GM15510 (cell line): ENCODE results near the gene LYL1.

Source experiments
- POLR2A ChIP-seq: IDR thresholded peaks from 3 replicates; pipeline ENCODE4 v1.6.1; 2011; ENCODE audit warnings: borderline replicate concordance; ENCODE audit not compliant: insufficient read length; ENCODE audit errors: extremely low read depth

Gene LYL1

DNA sequence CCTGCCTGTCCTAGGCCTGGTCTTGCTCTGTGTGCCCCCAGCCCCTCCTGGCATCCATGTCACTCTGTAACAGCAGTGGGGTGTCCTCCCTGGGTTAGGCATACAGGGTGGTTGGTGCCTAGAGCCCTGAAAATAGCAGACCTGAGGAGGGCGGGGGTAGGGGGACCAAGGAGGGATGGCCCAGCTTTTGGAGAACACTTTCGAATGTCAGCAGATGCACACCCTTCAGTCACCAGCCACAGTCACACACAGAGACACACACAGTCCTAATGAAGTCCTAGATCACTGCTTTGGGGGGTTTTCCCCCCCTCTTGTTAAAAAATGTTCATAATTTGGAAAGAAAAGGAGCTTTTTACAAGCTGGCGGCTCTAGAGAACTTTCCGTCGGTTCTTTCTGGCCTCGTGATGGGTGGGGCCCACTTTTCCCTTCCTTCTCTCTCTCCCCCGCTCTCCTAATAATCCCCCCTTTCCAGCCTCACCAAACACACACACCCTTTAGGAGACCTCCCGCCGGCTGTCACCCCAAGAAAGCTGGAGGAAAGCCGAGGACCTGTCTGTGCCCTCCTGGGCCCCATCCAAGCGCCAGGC lies 47.9 kb downstream of the LYL1 start:
- TF ChIP-seq POLR2A, result no peak

GRCh38 chr19:13053761-13054625 lies 48.7 kb downstream of the LYL1 start:
- no peak for TF ChIP-seq POLR2A

- TF ChIP-seq POLR2A, result no peak
Observed at GRCh38 chr19:13053238-13053637, 49.4 kb downstream of the LYL1 start.

- no peak for TF ChIP-seq POLR2A
Observed at GRCh38 chr19:13052447-13053175, 50.0 kb downstream of the LYL1 start.

GRCh38 chr19:13051557-13052165 lies 51.0 kb downstream of the LYL1 start:
- no peak for TF ChIP-seq POLR2A

DNA sequence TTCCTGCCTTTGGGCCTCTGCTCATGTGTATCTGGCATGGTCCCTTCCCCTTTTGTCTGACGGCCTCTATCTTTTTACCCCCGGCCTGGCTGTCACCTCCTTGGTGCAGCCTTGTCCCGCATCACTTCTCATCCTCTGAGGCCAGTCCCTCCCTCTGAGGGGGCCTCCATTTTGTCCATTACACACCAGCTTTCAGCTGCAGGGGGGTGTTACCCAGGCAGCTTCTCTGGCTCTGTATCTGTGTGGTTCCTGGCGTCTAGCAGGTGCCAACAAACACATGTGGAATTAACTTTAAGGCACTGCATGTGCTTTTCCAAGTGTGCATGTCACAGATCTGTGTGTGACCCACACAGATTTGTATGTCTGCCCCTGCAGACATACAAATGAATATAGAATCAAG lies 52.4 kb downstream of the LYL1 start:
- no peak for TF ChIP-seq POLR2A
